Measurements from ENCODE around the gene MSRB1. TPM values are rescaled to one million over a fixed set of nuclear protein-coding genes. Genes with fewer than 3 reads are reported as not detected.
A peak's percentile ranks its signal among the peaks of the same experiment; 100 is the strongest.

The MSRB1 gene
- total RNA-seq, 1 experiment from 2014 or later = 20.3 TPM

DNA sequence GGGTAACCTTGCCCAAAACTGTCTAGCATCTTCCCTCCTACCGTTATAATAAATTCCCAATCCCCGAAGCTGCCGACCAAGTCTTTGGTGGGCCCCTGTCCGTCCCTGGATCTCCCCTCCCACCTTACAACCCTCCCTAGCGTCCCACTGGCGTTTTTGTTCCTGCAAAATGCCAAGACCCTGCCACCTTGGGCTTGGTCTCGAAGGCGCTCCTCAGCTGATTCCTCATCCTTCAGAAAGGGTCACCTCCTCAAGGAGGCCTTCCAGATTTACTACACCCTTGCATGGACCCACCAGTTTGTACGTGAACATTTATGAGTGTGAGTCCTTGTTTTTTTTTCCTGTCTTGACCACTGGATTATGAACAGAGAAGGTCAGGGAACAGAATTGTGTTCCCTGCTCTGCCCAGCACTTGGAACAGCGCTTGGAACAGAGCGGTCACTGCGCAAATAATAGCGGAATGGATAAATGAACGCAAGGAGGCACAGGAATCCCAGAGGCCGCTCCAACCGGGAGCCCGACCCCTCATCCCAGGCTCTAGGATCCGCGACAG is 40.1 kb upstream of the MSRB1 start:
- Mint-ChIP-seq H3K4me3 (ENCODE audit: low read depth, unreplicated experiment) (peak overlapping the region; percentile 87), H3K4me1 (ENCODE audit: low read depth, unreplicated experiment) (peaks cover 31% of the 10 kb centered on the region), H3K9me3 (ENCODE audit: low read depth, unreplicated experiment) (no peaks in the 10 kb centered on the region), H3K27ac (ENCODE audit: unreplicated experiment) (peak overlapping the region; percentile 87), H3K36me3 (ENCODE audit: insufficient read depth, unreplicated experiment) (peaks cover 89% of the 10 kb centered on the region), H3K27me3 (ENCODE audit: unreplicated experiment) (no peaks in the 10 kb centered on the region)
- no peak for DNase-seq
- BruUV-seq (replicated peaks) = no TSS peak
- CTCF ChIA-PET = interaction anchor here (1.4 kb wide), 1 partner anchor 11 kb away, joined by 4 read pairs; the partner anchor contains the start of gene TBL3
- intact Hi-C loops (cut with micrococcal nuclease; ENCODE audit: unreplicated experiment) = no loop called here
- TF ChIP-seq, protein P1, sequence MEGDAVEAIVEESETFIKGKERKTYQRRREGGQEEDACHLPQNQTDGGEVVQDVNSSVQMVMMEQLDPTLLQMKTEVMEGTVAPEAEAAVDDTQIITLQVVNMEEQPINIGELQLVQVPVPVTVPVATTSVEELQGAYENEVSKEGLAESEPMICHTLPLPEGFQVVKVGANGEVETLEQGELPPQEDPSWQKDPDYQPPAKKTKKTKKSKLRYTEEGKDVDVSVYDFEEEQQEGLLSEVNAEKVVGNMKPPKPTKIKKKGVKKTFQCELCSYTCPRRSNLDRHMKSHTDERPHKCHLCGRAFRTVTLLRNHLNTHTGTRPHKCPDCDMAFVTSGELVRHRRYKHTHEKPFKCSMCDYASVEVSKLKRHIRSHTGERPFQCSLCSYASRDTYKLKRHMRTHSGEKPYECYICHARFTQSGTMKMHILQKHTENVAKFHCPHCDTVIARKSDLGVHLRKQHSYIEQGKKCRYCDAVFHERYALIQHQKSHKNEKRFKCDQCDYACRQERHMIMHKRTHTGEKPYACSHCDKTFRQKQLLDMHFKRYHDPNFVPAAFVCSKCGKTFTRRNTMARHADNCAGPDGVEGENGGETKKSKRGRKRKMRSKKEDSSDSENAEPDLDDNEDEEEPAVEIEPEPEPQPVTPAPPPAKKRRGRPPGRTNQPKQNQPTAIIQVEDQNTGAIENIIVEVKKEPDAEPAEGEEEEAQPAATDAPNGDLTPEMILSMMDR (IDR thresholded peaks at IDR 0.05; ENCODE audit: unreplicated experiment) = no peak

DNA sequence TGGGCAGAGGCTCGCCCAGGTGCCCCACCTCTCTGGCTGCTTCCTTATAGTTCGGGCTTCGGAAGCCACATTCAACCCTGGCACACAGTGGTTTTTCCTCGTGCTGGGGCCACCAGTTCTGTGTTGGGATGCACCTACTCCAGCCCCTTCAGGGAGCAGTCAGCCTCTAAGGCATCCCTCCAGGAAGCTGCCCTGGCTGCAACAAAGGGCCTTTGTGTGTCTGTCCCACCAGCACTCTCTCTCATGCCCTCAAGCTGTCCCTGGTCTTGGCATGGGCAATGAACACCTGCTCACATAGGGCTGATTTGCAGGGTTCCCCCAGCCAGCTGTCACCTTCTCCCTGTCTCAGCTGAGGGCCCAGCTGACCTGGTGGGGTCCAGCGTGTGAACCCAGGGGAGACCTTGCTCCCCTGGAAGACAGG is 39.0 kb upstream of the MSRB1 start:
- H3K4me3 Mint-ChIP-seq (ENCODE audit: low read depth, unreplicated experiment) = peak overlapping the region; percentile 87
- no peaks in the 10 kb centered on the region for H3K9me3 Mint-ChIP-seq (ENCODE audit: low read depth, unreplicated experiment)
- intact Hi-C loops (cut with micrococcal nuclease; ENCODE audit: unreplicated experiment) = no loop called here
- CTCF ChIA-PET = interaction anchor here (0.5 to 1.0 kb wide), 4 partner anchors 17 to 569 kb away, joined by 3 to 6 read pairs (median 5); partner anchors contain the start of gene RPS2
- BruUV-seq (replicated peaks) = no TSS peak
- H3K4me1 Mint-ChIP-seq (ENCODE audit: low read depth, unreplicated experiment) = peaks cover 31% of the 10 kb centered on the region
- DNase-seq = peak; percentile 91
- H3K27me3 Mint-ChIP-seq (ENCODE audit: unreplicated experiment) = no peaks in the 10 kb centered on the region
- peak overlapping the region; percentile 87 for H3K27ac Mint-ChIP-seq (ENCODE audit: unreplicated experiment)
- TF ChIP-seq, protein P1 (IDR thresholded peaks at IDR 0.05; ENCODE audit: unreplicated experiment) = no peak
- peaks cover 94% of the 10 kb centered on the region for H3K36me3 Mint-ChIP-seq (ENCODE audit: insufficient read depth, unreplicated experiment)

DNA sequence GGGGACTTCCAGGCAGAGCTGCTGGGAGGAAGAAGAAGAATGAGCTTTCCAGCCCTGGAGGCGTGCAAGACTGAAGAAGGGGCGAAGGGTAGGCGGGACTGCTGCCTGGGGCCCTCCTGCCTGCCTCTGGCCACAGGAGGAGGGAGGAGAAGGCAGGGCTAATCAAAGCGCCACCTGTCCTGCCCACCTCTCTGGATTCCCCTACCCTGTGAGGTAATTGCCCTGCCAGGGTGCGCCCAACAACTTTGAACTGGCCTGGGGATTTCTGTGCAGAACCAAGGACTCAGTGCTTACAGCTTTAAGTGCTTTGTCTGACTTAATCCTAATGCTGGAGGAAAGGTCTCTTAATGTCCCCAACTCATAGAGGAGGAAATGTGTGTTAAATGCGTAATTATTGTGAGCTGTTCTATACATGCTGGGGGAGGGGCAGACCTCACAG is 38.4 kb upstream of the MSRB1 start, which contains the start of gene NOXO1:
Gene NOXO1 (minus strand): TSS at position 72 of the 439 bp plus-strand sequence. CDS start 290 bp downstream, outside the sequence.
- DNase-seq = peak; percentile 61
- H3K4me3 Mint-ChIP-seq (ENCODE audit: low read depth, unreplicated experiment) = peak within 1 kb of the TSS; percentile 87

DNA sequence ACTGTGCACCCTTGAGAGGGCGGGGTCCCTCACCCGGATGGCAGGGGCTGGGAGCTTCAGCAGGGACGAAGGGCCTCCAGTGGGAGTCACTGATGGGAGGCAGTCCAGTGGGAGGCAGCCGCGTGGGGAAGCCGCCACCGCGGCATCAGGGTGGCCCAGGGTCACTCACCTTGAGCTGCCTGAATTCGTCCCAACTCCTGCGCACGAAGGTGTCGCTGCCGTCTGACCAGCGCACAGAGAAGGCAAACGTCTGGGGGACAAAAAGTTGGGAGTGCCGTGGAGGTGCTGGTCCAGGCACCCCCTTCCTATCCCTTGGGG is 37.7 kb upstream of the MSRB1 start:
- TSS peak; percentile 67 for BruUV-seq (replicated peaks)
- no peak for DNase-seq
- intact Hi-C loops (cut with micrococcal nuclease; ENCODE audit: unreplicated experiment) = no loop called here
- H3K9me3 Mint-ChIP-seq (ENCODE audit: low read depth, unreplicated experiment) = no peaks in the 10 kb centered on the region
- H3K27ac Mint-ChIP-seq (ENCODE audit: unreplicated experiment) = peak overlapping the region; percentile 87
- TF ChIP-seq, protein P1 (IDR thresholded peaks at IDR 0.05; ENCODE audit: unreplicated experiment) = no peak
- peaks cover 31% of the 10 kb centered on the region for H3K4me1 Mint-ChIP-seq (ENCODE audit: low read depth, unreplicated experiment)
- CTCF ChIA-PET = no interaction called here
- H3K4me3 Mint-ChIP-seq (ENCODE audit: low read depth, unreplicated experiment) = peak overlapping the region; percentile 87
- H3K27me3 Mint-ChIP-seq (ENCODE audit: unreplicated experiment) = no peaks in the 10 kb centered on the region
- H3K36me3 Mint-ChIP-seq (ENCODE audit: insufficient read depth, unreplicated experiment) = peaks cover 92% of the 10 kb centered on the region

More for the DNA sequence above, 38.4 kb upstream of the MSRB1 start, which contains the start of gene NOXO1:
- peaks cover 89% of the 10 kb centered on the region for H3K36me3 Mint-ChIP-seq (ENCODE audit: insufficient read depth, unreplicated experiment)
- no TSS peak for BruUV-seq (replicated peaks)
- TF ChIP-seq, protein P1 (IDR thresholded peaks at IDR 0.05; ENCODE audit: unreplicated experiment) = no peak
- H3K4me1 Mint-ChIP-seq (ENCODE audit: low read depth, unreplicated experiment) = peaks cover 31% of the 10 kb centered on the region
- intact Hi-C loops (cut with micrococcal nuclease; ENCODE audit: unreplicated experiment) = no loop called here
- H3K9me3 Mint-ChIP-seq (ENCODE audit: low read depth, unreplicated experiment) = no peaks in the 10 kb centered on the region
- H3K27me3 Mint-ChIP-seq (ENCODE audit: unreplicated experiment) = no peaks in the 10 kb centered on the region
- CTCF ChIA-PET = interaction anchor here (0.9 to 1.0 kb wide), 3 partner anchors 17 to 159 kb away, joined by 3 to 5 read pairs (median 5); partner anchors contain the start of gene RPS2
- peak within 1 kb of the TSS; percentile 87 for H3K27ac Mint-ChIP-seq (ENCODE audit: unreplicated experiment)
